NT2/D1 (cell line): ENCODE measurements around the gene WWP2.
"Not testable (repeated sequence)": the region's sequence is repeated elsewhere in the genome, so short reads cannot be mapped to it uniquely, and the experiment has no call there.

ENCODE experiments used
- SUZ12 ChIP-seq: IDR thresholded peaks from 2 replicates; pipeline ENCODE4 v1.6.1; 2011; ENCODE audit not compliant: insufficient read length, insufficient read depth; ENCODE audit errors: extremely low read depth
- YY1 ChIP-seq: IDR thresholded peaks from 2 replicates; pipeline ENCODE4 v1.6.1; 2011; ENCODE audit not compliant: insufficient read length, insufficient read depth
- ZNF274 ChIP-seq: IDR thresholded peaks from 2 replicates; pipeline ENCODE4 v1.6.1; 2011; ENCODE audit warnings: mild to moderate bottlenecking, low read depth, low read length

DNA sequence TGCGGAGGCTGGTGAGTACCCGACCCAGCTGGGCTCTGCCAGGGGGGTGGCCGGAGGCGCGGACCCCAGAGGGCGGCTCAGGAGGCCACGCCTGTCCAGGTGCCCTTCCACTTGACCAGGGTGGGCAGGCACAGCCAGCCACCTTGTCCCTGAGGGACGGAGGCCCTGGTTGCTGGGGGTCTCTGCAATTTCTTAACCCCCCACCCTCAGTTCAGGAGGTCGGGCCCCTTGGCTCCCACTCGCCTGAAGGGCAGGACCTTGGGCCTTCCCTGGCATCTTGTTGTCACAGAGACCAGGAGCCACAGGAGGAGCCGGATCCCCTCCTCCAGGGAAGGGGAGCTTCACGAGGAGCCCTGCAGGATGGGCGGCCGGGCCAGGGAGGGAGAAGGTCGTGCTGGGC lies 190.0 kb downstream of the WWP2 start:
- not testable (repeated sequence) for TF ChIP-seq SUZ12, ZNF274, YY1
